Measurements from ENCODE around the gene LGMN.

Gene LGMN

DNA sequence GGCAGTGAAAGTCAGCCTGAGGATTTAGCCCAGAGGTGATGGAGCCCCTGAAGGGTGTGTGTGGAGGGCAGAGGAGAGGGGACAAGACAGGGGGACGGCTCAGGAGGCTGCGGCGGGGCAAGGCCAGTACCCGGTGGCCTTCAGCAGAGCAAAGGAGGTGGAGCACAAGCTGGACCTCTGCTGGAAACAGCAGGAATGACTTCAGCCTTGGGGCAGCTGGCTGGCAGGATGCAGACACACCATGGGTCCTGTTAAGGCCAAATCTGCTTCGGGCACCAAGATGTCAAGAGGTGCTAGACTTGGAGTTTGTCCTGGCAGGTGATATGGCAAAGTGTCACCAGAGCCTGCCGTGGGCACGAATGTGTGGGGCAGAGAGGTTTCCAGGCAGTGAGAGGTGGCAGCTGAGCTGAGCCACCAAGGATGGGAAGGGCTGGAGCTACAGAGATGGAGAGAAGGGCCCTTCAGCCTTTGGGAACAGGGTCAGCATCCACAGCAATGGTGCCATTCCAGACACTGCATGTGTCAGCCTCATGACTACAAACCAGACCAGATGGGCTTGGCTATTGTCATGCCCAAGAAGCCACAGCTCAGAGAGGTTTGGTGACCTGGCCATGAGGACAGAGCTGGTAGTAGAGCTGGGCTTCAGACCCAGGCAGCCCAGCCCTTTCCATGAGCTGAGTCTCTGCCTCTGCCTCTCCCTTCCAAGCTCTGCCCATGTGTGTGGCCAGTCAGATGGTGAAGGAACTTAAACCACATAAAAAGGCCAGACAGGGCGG lies 91.9 kb downstream of the LGMN start:
- no peak overlapping the region for H3K4me3 ChIP-seq (ENCODE audit: low read depth, low read length)
- ChIA-PET POLR2A (no interaction called here), CTCF (interaction anchor here (0.7 kb wide), 1 partner anchor 160 kb away, joined by 3 read pairs; no protein-coding TSS in a partner anchor)
- TF ChIP-seq ZNF19 (tag by site-specific recombination; IDR thresholded peaks at IDR 0.05; ENCODE audit: low read depth) (no peak), GLIS2 (tag by site-specific recombination; IDR thresholded peaks at IDR 0.05) (no peak), ZNF169 (tag by site-specific recombination; IDR thresholded peaks at IDR 0.05) (no peak), ZNF658 (tag by site-specific recombination; IDR thresholded peaks at IDR 0.05) (no peak), SCRT1 (tag by site-specific recombination; IDR thresholded peaks at IDR 0.05; ENCODE audit: borderline replicate concordance) (no peak), ZNF335 (tag by site-specific recombination; conservative IDR thresholded peaks at IDR 0.05) (no peak), ZSCAN30 (tag by site-specific recombination; IDR thresholded peaks at IDR 0.05) (no peak), ZNF791 (tag by site-specific recombination; IDR thresholded peaks at IDR 0.05) (no peak), MYNN (tag by site-specific recombination; IDR thresholded peaks at IDR 0.05; ENCODE audit: borderline replicate concordance) (no peak)
- TF ChIP-seq, protein P1, sequence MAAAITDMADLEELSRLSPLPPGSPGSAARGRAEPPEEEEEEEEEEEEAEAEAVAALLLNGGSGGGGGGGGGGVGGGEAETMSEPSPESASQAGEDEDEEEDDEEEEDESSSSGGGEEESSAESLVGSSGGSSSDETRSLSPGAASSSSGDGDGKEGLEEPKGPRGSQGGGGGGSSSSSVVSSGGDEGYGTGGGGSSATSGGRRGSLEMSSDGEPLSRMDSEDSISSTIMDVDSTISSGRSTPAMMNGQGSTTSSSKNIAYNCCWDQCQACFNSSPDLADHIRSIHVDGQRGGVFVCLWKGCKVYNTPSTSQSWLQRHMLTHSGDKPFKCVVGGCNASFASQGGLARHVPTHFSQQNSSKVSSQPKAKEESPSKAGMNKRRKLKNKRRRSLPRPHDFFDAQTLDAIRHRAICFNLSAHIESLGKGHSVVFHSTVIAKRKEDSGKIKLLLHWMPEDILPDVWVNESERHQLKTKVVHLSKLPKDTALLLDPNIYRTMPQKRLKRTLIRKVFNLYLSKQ (tag by site-specific recombination; IDR thresholded peaks at IDR 0.05; ENCODE audit: borderline replicate concordance): no peak
- TF ChIP-seq, protein P2, sequence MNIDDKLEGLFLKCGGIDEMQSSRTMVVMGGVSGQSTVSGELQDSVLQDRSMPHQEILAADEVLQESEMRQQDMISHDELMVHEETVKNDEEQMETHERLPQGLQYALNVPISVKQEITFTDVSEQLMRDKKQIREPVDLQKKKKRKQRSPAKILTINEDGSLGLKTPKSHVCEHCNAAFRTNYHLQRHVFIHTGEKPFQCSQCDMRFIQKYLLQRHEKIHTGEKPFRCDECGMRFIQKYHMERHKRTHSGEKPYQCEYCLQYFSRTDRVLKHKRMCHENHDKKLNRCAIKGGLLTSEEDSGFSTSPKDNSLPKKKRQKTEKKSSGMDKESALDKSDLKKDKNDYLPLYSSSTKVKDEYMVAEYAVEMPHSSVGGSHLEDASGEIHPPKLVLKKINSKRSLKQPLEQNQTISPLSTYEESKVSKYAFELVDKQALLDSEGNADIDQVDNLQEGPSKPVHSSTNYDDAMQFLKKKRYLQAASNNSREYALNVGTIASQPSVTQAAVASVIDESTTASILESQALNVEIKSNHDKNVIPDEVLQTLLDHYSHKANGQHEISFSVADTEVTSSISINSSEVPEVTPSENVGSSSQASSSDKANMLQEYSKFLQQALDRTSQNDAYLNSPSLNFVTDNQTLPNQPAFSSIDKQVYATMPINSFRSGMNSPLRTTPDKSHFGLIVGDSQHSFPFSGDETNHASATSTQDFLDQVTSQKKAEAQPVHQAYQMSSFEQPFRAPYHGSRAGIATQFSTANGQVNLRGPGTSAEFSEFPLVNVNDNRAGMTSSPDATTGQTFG (tag by site-specific recombination; IDR thresholded peaks at IDR 0.05; ENCODE audit: borderline replicate concordance): no peak
- TF ChIP-seq, protein P3, sequence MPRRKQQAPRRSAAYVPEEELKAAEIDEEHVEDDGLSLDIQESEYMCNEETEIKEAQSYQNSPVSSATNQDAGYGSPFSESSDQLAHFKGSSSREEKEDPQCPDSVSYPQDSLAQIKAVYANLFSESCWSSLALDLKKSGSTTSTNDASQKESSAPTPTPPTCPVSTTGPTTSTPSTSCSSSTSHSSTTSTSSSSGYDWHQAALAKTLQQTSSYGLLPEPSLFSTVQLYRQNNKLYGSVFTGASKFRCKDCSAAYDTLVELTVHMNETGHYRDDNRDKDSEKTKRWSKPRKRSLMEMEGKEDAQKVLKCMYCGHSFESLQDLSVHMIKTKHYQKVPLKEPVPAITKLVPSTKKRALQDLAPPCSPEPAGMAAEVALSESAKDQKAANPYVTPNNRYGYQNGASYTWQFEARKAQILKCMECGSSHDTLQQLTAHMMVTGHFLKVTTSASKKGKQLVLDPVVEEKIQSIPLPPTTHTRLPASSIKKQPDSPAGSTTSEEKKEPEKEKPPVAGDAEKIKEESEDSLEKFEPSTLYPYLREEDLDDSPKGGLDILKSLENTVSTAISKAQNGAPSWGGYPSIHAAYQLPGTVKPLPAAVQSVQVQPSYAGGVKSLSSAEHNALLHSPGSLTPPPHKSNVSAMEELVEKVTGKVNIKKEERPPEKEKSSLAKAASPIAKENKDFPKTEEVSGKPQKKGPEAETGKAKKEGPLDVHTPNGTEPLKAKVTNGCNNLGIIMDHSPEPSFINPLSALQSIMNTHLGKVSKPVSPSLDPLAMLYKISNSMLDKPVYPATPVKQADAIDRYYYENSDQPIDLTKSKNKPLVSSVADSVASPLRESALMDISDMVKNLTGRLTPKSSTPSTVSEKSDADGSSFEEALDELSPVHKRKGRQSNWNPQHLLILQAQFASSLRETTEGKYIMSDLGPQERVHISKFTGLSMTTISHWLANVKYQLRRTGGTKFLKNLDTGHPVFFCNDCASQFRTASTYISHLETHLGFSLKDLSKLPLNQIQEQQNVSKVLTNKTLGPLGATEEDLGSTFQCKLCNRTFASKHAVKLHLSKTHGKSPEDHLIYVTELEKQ (tag by site-specific recombination; IDR thresholded peaks at IDR 0.05; ENCODE audit: borderline replicate concordance): no peak
- no peaks in the 10 kb centered on the region for H3K9me3 ChIP-seq (ENCODE audit: control insufficient read depth, insufficient read depth, low read depth, low read length)
- no peak overlapping the region for H3K27ac ChIP-seq (ENCODE audit: extremely low read depth, low read depth, low read length)
- no peaks in the 10 kb centered on the region for H3K4me1 ChIP-seq (ENCODE audit: control insufficient read depth, insufficient read depth, low read length)
- H3K36me3 ChIP-seq (ENCODE audit: control insufficient read depth in 2 of 2, insufficient read depth in 1 of 2, low read length in 2 of 2): no peaks in the 10 kb centered on the region

DNA sequence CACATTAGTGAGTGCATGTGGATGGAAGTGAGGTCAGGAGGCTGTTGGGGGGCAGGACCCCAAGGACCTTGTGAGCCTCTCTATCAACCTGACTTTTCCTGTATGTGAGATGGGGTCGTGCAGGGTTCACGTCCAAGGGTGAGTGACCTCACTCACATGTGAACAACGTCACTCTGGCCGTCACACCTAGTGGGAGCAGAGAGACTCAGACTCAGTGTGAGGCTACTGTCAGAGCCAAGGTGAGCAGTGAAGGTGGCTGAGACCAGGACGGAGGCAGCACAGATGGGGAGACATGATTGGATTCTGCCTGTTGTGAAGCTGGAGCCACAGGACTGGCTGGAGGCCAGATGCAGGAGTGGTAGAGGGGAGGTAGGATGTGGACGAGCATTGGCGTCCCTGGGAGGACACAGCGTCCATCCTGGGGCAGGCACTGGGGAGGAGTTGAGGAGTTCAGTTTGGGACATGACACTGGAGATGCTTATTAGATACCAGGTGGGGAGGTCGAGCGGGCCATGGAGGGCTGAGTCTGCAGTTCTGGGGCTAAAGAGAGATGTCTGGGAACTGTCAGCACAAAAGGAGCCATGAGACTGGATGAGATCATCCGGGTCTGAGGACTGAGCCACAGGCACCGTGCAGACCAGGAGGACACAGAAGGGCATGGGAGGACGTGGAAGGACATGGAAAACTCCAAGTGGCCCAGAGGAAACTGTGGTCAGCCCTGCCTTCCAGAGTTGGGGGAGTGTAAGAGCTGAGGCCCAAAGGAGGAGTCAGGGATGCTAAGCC lies 92.8 kb downstream of the LGMN start:
- CTCF ChIA-PET: interaction anchor here (0.7 kb wide), 1 partner anchor 159 kb away, joined by 3 read pairs; no protein-coding TSS in a partner anchor
- TF ChIP-seq ZNF24 (tag by site-specific recombination; IDR thresholded peaks at IDR 0.05): no peak
- no peak for TF ChIP-seq ZNF324 (tag by site-specific recombination; IDR thresholded peaks at IDR 0.05)
- no peak for TF ChIP-seq ZNF19 (tag by site-specific recombination; IDR thresholded peaks at IDR 0.05; ENCODE audit: low read depth)
- TF ChIP-seq KLF10 (tag by site-specific recombination; IDR thresholded peaks at IDR 0.05): no peak
- no peak for TF ChIP-seq ZNF146 (tag by site-specific recombination; IDR thresholded peaks at IDR 0.05)
- TF ChIP-seq ZNF664 (tag by site-specific recombination; IDR thresholded peaks at IDR 0.05): no peak
- no peak for TF ChIP-seq MYNN (tag by site-specific recombination; IDR thresholded peaks at IDR 0.05; ENCODE audit: borderline replicate concordance)
- no peak for TF ChIP-seq REPIN1 (tag by site-specific recombination; IDR thresholded peaks at IDR 0.05; ENCODE audit: low read depth)
- no peak for TF ChIP-seq OVOL3 (tag by site-specific recombination; IDR thresholded peaks at IDR 0.05)
- no peak for TF ChIP-seq ZNF354C (tag by site-specific recombination; IDR thresholded peaks at IDR 0.05; ENCODE audit: borderline replicate concordance, low read depth)
- no peak for TF ChIP-seq ZNF555 (tag by site-specific recombination; conservative IDR thresholded peaks at IDR 0.05)
- TF ChIP-seq, protein P4, sequence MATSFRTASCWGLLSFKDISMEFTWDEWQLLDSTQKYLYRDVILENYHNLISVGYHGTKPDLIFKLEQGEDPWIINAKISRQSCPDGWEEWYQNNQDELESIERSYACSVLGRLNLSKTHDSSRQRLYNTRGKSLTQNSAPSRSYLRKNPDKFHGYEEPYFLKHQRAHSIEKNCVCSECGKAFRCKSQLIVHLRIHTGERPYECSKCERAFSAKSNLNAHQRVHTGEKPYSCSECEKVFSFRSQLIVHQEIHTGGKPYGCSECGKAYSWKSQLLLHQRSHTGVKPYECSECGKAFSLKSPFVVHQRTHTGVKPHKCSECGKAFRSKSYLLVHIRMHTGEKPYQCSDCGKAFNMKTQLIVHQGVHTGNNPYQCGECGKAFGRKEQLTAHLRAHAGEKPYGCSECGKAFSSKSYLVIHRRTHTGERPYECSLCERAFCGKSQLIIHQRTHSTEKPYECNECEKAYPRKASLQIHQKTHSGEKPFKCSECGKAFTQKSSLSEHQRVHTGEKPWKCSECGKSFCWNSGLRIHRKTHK (tag by site-specific recombination; IDR thresholded peaks at IDR 0.05): no peak
- no peak for TF ChIP-seq SCRT1 (tag by site-specific recombination; IDR thresholded peaks at IDR 0.05; ENCODE audit: borderline replicate concordance)
- no peak for TF ChIP-seq ZNF311 (tag by site-specific recombination; IDR thresholded peaks at IDR 0.05; ENCODE audit: borderline replicate concordance)
- no peak for TF ChIP-seq ZFHX2 (tag by site-specific recombination; conservative IDR thresholded peaks at IDR 0.05)

More for the DNA sequence above, 92.8 kb downstream of the LGMN start:
- Histone ChIP-seq H3K27ac (ENCODE audit: extremely low read depth, low read depth, low read length) (no peak overlapping the region), H3K36me3 (ENCODE audit: control insufficient read depth in 2 of 2, insufficient read depth in 1 of 2, low read length in 2 of 2) (no peaks in the 10 kb centered on the region), H3K4me1 (ENCODE audit: control insufficient read depth, insufficient read depth, low read length) (no peaks in the 10 kb centered on the region), H3K9me3 (ENCODE audit: control insufficient read depth, insufficient read depth, low read depth, low read length) (no peaks in the 10 kb centered on the region), H3K4me3 (ENCODE audit: low read depth, low read length) (no peak overlapping the region)
- POLR2A ChIA-PET: no interaction called here

All from HEK293 (cell line).